Fibroblast of mammary gland (primary cell): ENCODE data around the gene STUM.
A peak's percentile ranks its signal among the peaks of the same experiment; 100 is the strongest.

Experiments
- DNase-seq: peaks from one replicate; pipeline ENCODE4 v3.0.0-alpha.2; 2010; ENCODE audit warnings: low read depth
- H3K4me3 ChIP-seq: 2 replicates; pipeline ENCODE4 v1.5.1; 2011; ENCODE audit warnings: low read depth, mild to moderate bottlenecking, low read length, moderate library complexity; ENCODE audit not compliant: control insufficient read depth
- TF ChIP-seq, protein P1 (sequence below): conservative IDR thresholded peaks from 2 replicates; pipeline ENCODE4 v1.5.1; 2011; ENCODE audit warnings: low read depth, low read length, inconsistent platforms; ENCODE audit not compliant: control insufficient read depth, insufficient read depth

The STUM gene

DNA sequence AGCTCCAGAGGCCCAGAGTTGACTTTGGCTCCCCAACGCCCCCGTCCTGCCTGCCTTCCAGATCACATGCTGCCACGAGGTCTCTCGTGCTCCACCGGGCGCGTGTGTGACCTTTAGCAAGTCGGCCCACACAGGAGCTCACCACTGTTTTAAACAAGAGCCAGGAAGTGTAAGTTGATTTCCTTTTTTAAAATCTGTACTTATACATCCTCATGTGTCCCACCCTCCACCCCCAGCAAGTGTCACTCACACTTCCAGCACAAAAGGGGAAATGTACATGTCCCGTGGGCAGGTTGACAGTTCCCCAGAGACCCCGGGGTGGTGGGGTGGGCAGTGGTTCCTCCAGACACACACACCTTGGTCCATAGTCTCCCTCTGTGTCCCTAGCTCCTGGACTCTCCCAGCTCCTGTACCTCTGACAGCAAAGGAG is 84.4 kb downstream of the STUM start:
- no peak overlapping the region for H3K4me3 ChIP-seq
- no peak for DNase-seq
- TF ChIP-seq, protein P1, sequence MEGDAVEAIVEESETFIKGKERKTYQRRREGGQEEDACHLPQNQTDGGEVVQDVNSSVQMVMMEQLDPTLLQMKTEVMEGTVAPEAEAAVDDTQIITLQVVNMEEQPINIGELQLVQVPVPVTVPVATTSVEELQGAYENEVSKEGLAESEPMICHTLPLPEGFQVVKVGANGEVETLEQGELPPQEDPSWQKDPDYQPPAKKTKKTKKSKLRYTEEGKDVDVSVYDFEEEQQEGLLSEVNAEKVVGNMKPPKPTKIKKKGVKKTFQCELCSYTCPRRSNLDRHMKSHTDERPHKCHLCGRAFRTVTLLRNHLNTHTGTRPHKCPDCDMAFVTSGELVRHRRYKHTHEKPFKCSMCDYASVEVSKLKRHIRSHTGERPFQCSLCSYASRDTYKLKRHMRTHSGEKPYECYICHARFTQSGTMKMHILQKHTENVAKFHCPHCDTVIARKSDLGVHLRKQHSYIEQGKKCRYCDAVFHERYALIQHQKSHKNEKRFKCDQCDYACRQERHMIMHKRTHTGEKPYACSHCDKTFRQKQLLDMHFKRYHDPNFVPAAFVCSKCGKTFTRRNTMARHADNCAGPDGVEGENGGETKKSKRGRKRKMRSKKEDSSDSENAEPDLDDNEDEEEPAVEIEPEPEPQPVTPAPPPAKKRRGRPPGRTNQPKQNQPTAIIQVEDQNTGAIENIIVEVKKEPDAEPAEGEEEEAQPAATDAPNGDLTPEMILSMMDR, result no peak

DNA sequence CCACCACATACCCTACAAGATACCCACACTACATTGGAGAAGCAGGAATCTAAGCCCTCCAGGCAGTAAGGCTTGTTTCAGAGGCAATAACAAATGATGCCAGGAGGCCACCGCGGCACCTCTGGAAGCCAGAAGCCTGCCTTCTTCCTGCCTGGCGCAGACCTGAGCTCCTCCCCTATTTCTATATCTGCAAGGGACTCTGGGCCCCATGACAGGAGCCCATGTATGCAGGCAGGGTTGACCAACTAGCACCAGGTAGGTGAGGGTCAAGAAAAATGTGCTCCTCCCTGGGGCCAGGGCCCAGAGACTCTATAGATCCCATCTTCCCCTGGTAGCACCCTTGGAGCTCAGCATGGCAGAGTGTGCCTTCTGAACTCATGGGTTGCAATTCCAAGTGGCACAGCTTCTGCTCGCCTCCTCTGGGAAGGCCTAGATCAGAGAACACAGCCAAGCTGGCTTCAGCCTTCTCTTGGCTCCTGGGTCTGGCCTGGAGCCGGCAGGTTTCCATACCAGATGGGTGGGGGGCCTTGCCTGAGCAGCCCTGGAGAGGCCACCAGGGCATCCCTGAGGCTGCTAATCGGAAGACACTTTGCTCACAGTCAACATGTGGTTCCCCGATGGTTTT is 85.1 kb downstream of the STUM start:
- H3K4me3 ChIP-seq, result no peak overlapping the region
- no peak for DNase-seq
- TF ChIP-seq, protein P1, result no peak

DNA sequence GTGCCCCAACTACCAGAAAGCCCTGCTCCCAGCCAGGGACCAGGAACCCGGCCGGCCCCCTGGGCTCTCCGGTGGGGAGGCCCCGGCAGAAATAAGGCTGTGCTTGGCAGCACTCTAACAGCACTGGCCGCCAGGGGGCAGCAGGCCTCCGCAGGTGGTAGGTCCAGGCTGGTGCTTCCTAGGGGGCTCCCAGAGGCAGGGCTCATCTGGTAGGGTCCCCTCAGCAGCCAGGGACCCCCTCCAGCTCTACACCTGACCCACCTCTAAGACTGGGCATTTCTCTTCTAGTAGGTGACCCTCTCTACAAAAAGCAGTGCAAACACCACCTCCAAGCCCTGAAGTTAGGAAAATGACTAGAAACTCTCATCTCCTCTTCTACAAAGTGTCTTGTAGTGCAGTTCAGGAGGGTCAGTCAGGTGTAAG is 85.6 kb downstream of the STUM start:
- no peak overlapping the region for H3K4me3 ChIP-seq
- peak; percentile 64 for DNase-seq
- TF ChIP-seq, protein P1, result peak; percentile 83

DNA sequence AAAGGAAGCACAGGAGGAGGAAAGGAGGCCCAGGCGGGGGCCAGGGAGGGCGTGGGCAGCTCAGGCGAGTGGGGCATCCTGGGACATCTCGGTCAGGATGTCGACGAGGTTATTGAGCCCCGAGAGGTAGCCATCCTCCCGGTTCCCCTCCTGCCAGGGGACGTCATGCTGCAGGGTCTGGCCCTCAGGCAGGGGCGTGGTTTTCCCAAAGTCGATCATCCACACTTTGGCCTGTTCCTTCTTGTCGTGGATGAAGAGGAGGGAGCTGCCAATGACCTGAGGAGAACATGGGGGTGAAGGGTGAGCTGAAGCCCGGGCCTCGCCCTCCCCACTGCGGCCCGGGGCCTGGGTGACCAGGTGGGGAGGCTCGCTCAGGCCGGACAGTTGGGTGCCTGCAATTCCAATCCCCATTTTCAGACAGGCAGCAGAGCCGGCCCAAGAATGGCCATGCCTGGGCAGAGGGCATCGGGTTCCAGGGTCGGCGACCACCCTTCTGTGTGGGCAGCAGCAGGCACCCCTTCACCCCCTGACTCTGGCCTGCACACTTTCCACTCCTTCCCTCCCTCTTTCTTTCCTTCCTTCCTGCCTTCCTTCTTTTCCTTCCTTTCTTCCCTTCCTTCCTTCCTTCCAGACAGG is 86.2 kb downstream of the STUM start:
- DNase-seq, result no peak
- TF ChIP-seq, protein P1, result no peak
- H3K4me3 ChIP-seq, result no peak overlapping the region

DNA sequence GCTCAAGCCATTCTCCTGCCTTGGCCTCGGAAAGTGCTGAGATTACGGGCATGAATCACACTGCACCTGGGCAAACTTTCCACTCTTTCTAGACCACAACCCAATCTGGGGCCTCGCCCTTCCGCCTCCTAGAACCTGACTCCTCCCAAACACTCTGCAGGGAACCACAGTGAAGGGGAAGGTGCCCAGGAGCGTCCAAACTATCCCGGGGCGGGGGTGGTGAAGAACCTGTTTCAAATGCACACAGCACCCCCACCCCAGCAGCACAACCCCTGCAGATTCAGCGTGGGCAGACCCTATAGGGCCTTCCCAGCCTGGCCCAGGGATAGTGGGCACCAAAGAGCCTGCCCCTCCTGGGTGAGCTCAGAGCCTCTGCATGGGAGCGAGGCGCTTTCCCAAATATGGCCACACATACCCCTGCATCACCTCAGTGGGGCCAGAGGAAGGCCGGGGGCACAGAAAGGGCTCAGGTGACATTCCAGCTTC is 86.9 kb downstream of the STUM start:
- DNase-seq, result no peak
- TF ChIP-seq, protein P1, result no peak
- H3K4me3 ChIP-seq, result no peak overlapping the region

DNA sequence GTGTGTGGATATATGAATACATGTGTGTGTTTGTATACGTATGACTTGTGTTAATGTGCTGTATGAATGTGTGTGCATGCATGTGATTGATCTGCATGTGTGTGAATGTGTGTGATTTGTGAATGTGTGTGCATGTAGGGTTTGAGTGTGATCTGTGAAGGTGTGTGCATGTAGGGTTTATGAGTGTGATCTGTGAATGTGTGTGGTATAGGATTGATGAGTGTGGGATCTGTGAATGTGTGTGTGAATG is 88.2 kb downstream of the STUM start:
- H3K4me3 ChIP-seq, result no peak overlapping the region
- TF ChIP-seq, protein P1, result no peak
- DNase-seq, result no peak
